GM18519 (cell line): ENCODE data around the gene RAB3B.
A peak's percentile ranks its signal among the peaks of the same experiment; 100 is the strongest.
"Not testable (repeated sequence)": the region's sequence is repeated elsewhere in the genome, so short reads cannot be mapped to it uniquely, and the experiment has no call there.

Experiments used
- ATAC-seq: cut with Tn5 transposase; IDR thresholded peaks from one replicate; pipeline ENCODE4 v1.9.1; 2021; ENCODE audit warnings: mild to moderate bottlenecking, moderate library complexity; ENCODE audit not compliant: unreplicated experiment, low FRiP score

RAB3B gene

DNA sequence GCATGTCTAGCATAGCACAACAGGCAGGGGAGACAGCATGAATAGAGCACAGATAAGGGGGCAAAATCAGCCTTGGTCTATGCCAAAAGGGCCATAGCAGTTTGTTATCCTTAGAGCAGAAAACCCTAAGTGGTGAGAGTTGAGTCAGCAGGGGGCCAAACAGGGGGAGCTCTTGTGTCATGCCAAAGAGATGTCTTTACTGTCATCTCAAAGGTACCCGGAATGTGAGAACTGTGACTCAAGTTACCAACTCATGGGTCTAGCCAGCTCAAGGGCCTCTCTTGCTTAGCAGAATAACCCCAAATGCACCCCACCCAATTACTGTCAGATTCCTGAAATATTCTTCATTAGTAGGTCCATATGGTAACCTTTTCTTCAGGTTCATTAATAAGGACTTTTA is 66.0 kb downstream of the RAB3B start:
- ATAC-seq = no peak

GRCh38 chr1:51922040-51922439 is 68.5 kb downstream of the RAB3B start:
- ATAC-seq = no peak

- no peak for ATAC-seq
Observed at GRCh38 chr1:51920130-51920529, 70.4 kb downstream of the RAB3B start.

DNA sequence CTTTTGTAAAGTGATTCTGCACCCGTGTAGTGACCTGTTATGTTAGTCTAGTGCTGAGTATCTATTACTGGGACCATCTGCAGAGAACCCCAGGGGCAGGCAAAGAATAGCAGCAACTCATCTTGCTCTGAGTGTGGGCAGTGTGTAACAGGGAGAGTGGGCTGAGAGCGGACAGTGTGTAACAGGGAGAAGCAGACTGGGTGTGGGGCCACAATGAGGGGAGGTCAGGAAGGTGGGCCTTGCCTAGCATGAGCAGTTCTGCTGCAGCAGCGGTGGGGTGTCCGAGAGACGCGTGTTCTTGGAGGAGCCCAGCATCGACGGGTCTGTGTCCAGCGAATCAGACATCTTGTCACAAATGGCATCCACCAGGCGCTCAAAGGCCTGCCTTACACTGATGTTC is 70.8 kb downstream of the RAB3B start:
- ATAC-seq = no peak

- ATAC-seq = no peak
Observed at GRCh38 chr1:51916587-51917405, 73.7 kb downstream of the RAB3B start.

DNA sequence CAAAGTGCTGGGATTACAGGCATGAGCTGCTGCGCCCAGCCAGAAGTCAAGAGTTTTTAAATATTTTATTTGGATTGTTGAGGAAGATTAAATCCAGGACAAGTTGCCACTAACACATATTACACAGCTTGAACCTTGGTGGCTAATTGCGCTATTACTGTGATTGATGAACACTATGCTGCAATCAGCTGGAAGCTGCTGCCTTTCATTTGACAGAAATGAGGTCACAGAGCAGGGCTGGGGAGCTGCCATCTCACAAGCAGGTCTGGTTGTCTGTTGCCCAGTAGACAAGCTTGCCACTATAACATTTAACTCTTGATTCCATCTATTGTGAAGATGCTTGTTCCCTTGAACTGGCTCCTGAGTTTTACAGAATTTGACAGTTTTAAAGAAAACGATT is 74.5 kb downstream of the RAB3B start:
- ATAC-seq = no peak

GRCh38 chr1:51912881-51913280 is 77.6 kb downstream of the RAB3B start:
- ATAC-seq = no peak

DNA sequence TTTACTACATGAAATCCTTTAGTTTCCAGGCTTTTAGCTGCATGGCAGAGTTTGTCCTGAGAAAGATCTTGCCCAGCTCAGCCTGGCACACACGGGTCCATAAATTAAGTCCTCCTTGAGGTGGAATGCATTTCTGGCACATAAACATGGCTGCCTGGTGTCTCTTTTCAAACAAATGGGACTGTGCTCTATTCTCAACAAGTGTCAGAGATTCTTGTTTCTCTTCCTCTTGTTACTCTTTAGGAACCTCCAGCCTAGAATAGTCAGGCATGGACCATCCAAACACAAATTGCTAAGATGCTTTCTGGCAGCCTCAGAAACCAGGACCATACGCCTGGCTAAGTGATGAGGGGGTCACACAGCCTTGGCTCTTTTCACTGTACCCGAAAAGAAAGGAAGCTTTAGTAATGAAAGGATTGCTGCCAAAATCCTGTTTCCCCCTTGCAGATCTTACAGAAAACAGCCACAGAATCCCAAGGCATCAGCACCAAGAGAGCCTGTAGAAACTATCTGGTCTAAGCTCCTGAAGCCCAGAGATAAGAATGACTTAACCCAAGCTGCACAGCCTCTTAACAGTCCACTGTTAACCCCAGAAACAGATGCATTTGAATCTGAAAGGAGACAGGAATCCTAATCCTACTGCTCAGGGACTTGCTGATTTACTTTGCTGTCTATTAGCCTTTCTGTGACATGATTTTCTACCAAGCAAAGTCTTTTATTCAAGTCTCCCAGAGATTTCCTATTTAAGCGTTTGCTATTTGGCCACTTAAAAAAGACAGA is 80.1 kb downstream of the RAB3B start:
- no peak for ATAC-seq

DNA sequence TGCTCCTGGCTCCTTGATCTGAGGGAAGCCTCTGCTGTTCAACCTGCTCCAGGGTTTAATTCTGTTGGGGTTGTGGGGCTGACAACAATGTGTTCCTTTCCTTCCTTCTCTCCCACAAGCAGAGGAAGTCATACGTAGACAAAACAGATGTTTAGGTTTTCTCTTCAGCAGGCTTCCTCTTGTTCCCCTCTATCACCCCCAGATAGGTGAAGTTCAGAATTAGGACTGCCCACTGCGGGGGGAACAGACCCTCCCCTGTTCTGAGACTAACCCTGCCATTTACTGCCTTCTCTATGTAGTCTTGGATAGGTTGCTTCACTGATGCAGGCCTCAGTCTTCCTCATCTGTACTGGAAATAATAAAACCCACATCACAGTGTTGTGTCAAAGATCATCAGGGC is 82.0 kb downstream of the RAB3B start:
- ATAC-seq = no peak

DNA sequence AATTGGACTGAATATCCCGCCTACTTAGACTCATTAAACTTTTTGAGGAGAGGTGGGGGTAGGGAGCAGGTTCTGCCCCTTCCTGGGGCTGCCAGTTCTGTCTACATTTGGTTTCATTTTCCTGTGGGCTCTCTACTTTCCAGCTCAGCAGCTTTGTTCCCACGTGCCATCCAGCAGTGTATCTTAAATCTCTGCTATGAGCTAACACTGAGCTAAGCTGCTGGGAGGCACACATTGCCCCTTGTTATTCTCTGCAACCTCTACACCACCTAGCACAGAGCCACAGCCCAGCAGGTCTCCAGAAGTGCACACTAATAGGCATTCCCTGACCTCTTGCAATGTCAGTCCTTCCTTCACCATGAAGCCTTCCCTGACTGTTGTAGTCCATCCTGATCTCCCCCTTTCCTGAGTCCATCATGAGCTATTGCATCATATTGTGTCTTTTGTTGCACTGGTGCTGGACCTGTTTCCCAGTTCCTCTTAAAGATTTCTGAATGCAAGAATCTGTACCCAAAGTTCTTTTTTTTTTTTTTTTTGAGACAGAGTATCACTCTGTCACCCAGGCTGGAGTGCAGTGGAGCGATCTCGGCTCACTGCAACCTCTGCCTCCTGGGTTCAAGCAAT is 83.3 kb downstream of the RAB3B start:
- ATAC-seq = no peak

- no peak for ATAC-seq
Observed at GRCh38 chr1:51906306-51907078, 84.0 kb downstream of the RAB3B start.

GRCh38 chr1:51902456-51902855 is 88.0 kb downstream of the RAB3B start:
- ATAC-seq = no peak

GRCh38 chr1:51901151-51901550 is 89.3 kb downstream of the RAB3B start:
- no peak for ATAC-seq

DNA sequence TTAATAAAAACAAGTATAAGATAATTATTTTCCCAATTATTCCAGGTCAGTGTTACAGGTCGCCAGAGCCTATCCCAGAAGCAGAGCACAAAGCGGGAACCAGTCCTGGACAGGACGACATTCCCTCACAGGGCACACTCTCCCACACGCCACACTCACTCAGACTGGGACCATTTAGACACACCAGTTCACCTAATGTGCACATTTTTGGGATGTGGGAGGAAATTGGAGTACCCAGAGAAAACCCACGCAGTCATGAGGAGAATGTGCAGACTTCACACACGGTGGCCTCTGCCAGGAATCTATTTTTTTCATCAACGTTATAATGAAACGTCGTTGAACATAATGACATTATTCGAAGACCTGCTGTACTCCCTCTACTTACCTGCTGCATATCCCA is 91.5 kb downstream of the RAB3B start:
- ATAC-seq = no peak

GRCh38 chr1:51898090-51898734 is 92.3 kb downstream of the RAB3B start:
- ATAC-seq = no peak

DNA sequence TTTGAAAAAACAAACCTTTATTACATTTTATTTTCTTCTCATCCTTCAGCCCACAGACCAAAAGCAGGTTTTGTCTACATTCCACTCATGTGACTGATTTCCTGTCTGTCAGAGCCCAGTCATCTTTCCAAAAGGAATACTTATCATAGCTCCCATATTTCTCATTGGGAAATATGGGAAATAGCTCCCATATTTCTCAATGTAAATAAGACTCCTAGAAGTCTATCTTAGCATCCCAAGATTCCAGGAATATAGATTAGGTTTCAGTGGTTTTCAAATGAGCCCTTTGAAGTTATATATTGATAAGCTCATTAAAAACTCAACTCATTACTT is 92.8 kb downstream of the RAB3B start:
- no peak for ATAC-seq

GRCh38 chr1:51894748-51895147 is 95.8 kb downstream of the RAB3B start:
- not testable (repeated sequence) for ATAC-seq

GRCh38 chr1:51878616-51879336 is 111.7 kb downstream of the RAB3B start, which contains the start of gene NRDC:
TSS of gene NRDC (minus strand) at chr1:51878727. CDS start at chr1:51878615, 112 bp downstream.
- peak; percentile 94 for ATAC-seq

DNA sequence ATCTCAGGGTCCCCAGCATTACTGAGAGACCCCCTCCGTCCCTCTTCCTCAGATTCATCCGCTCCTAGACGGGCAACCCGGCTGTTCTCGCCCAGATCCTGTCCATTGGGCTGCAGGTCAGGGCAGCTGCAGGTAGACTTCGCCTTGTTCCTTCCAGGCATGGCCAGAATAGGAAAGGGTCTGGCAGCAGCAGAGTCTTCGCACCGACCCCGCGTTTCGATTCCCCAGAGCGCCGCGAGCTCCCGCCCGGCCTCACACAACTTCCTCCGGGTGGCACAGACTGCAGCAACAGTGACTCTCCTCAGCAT is 112.2 kb downstream of the RAB3B start:
- peak; percentile 2 for ATAC-seq
